Activated T-cell treated with anti-CD3 and anti-CD28 coated beads for 24 hours (primary cell): ENCODE measurements around the gene HOTAIR.

Experiments
- DNase-seq: peaks from one replicate; pipeline ENCODE4 v3.0.0-alpha.2; 2020; ENCODE audit warnings: low read depth

The HOTAIR gene

GRCh38 chr12:53975479-53976152, 862 bp upstream of the HOTAIR start:
- DNase-seq = no peak

GRCh38 chr12:53975064-53975471, 314 bp upstream of the HOTAIR start:
- no peak for DNase-seq

- DNase-seq = no peak
Measured at GRCh38 chr12:53973236-53974042, 1.3 kb downstream of the HOTAIR start.

- DNase-seq = no peak
Measured at GRCh38 chr12:53972722-53973235, 2.0 kb downstream of the HOTAIR start, which contains the start of gene HOXC11. Gene HOXC11, plus strand, starts transcription at chr12:53973126. Its CDS starts 116 bp downstream, at chr12:53973242.

GRCh38 chr12:53972152-53972702, 2.5 kb downstream of the HOTAIR start:
- no peak for DNase-seq

- DNase-seq = no peak
Measured at GRCh38 chr12:53971686-53972085, 3.1 kb downstream of the HOTAIR start.

- no peak for DNase-seq
Measured at GRCh38 chr12:53971129-53971528, 3.6 kb downstream of the HOTAIR start.

GRCh38 chr12:53970451-53970850, 4.3 kb downstream of the HOTAIR start:
- no peak for DNase-seq

- DNase-seq = no peak
Measured at GRCh38 chr12:53969588-53970259, 5.0 kb downstream of the HOTAIR start.

GRCh38 chr12:53968214-53969127, 6.3 kb downstream of the HOTAIR start:
- DNase-seq = no peak

- DNase-seq = no peak
Measured at GRCh38 chr12:53967421-53967925, 7.3 kb downstream of the HOTAIR start.

- no peak for DNase-seq
Measured at GRCh38 chr12:53966385-53967133, 8.2 kb downstream of the HOTAIR start.

- no peak for DNase-seq
Measured at GRCh38 chr12:53966085-53966384, 8.7 kb downstream of the HOTAIR start.

GRCh38 chr12:53965281-53966084, 9.3 kb downstream of the HOTAIR start:
- DNase-seq = no peak

GRCh38 chr12:53964315-53964713, 10.4 kb downstream of the HOTAIR start:
- no peak for DNase-seq

- no peak for DNase-seq
Measured at GRCh38 chr12:53963434-53964314, 11.1 kb downstream of the HOTAIR start.

- no peak for DNase-seq
Measured at GRCh38 chr12:53963005-53963404, 11.7 kb downstream of the HOTAIR start.

- DNase-seq = no peak
Measured at GRCh38 chr12:53961025-53961761, 13.6 kb downstream of the HOTAIR start.
